ENCODE data around the gene SEMA6D.

SEMA6D gene

DNA sequence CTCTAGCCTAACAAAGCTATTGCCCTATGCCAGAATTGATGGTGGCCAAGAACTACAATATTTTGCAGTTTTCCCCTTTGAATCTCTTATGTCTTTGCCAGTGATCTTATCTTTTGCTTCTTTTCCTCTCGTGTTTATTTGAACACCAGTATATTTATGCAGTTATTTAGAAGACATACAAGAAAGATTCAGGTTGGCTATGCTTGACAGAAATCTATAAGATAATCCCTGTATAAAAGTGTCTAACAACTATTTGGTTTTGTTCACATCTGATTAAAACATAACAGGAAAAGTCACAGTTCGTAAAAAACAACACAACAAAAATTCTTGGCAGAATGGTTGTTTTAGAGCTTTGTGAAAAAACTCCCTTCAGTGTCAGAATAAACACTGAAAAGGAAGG is 63.7 kb downstream of the SEMA6D start:
- no peak for DNase-seq (ENCODE audit: low read depth in 2 of 2, low spot score in 1 of 2)

DNA sequence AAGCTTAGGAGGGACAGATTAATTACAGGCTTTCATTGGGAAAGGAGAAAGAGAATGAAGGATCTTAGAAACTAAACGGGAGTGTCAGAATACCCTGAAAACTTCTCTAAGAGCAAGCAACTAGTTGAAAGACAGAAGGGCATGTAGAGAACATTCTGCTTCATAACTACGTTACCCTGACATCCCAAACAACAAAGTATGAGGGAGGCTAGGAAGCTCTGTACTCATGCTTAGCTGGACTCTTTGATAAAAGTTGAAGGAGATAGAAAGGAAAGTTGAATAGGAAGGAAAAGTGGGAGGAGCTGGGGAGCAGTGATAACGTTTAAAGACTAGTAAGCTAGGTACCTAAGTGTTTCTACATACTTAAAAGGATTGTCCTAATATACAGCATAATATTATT is 64.2 kb downstream of the SEMA6D start:
- no peak for DNase-seq (ENCODE audit: low read depth in 2 of 2, low spot score in 1 of 2)

DNA sequence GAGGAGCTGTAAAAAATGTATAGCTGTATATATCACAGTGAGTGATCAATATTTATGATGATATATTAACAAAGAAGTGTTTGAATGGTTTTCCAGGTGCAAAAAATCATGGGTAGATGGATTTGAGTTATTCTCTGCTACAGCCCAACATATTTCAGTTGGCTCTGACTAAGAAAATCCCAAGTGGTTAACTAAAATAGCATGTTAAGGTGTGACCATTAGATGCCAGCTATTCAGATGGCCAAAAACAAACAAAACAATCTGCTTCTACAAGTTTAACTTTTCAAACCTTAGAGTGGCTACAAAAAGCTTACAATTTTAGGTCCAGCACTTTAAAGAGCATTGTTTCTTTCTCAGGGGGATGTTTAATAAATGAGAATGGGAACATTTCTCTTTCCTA is 67.5 kb downstream of the SEMA6D start:
- DNase-seq (ENCODE audit: low read depth in 2 of 2, low spot score in 1 of 2), result no peak

DNA sequence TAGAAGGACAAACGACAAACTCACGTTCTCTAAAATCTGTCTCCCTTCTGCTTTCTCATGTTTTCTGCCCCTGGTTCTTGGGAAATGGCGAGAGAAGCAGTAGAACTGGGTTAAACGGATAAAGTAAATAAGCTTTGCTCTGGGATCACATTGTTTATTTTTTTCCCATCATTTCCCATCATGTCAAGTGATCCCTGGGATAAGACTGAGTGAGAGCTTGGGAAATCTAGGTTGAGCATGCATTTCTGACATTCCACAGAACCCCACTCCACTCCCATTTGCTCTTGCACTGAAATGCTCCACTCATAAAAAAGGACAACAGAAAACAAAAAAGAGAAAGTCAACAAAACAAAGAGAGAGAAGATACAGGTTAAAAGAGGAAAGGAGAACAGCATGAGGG is 69.1 kb downstream of the SEMA6D start:
- no peak for DNase-seq (ENCODE audit: low read depth in 2 of 2, low spot score in 1 of 2)

DNA sequence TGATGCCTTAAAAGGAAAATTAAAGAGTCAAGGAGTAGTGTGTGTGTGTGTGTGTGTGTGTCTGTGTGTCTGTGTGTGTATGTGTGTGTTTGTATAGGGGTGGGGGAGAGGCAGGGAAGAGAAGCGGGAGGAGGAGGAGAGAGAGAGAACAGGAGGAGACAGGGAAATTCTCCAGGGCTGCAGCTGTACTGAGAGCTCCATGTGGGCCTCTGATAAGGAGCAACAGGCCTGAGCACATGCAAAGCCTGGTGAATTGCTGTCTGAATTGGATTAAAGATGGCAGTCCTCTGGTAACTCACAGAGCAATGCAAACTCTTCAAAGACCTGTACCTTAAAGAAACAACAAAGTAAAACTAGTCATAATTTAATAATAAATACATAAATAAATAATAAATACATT is 70.6 kb downstream of the SEMA6D start:
- no peak for DNase-seq (ENCODE audit: low read depth in 2 of 2, low spot score in 1 of 2)

DNA sequence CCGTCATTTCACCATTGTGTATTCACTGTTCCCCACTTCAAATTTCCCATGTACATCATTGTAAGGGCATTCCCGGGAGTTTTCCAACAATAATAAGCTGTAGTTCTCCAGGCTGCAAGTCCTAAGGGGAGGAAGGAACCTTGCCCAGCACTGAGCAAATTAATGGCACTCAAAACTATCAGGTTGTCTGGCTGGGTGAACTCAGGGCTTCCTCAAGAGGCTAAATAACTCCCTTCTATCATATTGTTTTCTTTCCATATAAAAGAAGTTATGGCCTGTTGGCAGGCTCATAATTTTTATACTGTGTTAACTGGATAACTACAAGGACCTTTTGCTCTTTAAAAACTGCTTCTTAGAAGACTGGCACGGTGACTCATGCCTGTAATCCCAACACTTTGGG is 71.4 kb downstream of the SEMA6D start:
- no peak for DNase-seq (ENCODE audit: low read depth in 2 of 2, low spot score in 1 of 2)

DNA sequence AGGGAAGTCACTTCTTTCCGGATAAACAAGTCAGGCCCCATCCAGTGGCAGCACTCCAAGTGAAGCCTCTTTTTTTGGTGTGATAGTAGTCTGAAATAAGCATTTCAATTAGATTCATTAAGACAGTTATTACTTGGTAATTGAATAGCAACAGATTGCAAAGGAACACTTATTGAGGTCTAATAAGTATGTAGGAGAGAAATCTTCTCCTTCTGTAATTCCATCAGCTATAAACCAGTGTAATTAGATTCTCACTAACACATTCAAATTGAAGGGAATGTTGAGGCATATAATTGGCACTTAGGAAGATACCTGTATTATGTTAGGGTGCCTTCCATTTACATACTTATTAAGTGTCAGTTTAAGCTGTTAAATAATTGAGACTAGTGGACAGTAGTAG is 73.9 kb downstream of the SEMA6D start:
- no peak for DNase-seq (ENCODE audit: low read depth in 2 of 2, low spot score in 1 of 2)

DNA sequence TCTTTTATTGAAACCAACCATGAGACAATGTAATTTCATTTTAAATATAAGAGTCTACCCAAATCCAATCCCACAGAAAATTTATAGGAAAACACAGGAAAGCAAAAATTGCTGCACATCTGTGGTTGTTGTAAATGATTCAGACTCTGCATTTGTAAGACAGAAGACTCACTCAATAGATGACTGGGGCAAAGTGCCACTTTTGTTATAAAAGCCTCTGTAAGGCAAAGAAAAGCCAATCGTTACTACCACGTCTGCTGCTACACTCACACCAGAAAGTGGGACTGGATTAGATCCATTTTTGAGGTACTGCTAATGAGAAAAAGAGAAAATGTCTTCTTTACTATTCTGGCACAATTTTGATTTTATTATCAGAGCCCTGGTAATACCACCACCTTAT is 74.9 kb downstream of the SEMA6D start:
- DNase-seq (ENCODE audit: low read depth in 2 of 2, low spot score in 1 of 2), result no peak

DNA sequence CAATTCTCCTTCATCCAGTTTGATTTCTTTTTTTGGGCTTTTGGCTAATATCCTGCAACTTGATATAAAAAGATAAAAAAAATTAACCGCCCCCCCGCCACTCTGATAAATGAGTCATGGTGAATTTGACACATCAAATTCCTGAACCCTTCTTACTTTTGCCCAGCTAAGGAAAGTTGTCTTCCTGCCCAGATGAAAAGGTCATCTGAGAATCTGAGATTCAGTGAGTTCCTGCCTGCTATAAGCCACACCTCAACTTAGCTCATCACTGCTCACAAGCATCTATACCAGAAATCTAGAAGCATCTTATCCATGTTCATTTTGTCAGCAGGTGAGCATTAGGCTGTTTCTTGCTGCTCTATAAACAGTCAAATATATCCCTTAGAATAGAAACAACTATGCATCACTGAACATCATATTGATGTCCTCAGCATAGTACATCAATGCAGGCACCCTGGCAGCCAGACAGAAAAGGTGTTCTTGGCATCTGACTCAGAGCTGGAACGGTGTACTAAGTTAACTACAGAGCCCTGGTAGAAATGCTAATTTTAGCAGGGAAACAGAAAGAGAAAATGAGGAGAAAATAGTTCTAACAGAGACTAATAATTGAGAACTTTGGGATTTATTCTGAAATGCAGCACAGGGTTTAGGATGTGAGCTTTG is 77.1 kb downstream of the SEMA6D start:
- no peak for DNase-seq (ENCODE audit: low read depth in 2 of 2, low spot score in 1 of 2)

DNA sequence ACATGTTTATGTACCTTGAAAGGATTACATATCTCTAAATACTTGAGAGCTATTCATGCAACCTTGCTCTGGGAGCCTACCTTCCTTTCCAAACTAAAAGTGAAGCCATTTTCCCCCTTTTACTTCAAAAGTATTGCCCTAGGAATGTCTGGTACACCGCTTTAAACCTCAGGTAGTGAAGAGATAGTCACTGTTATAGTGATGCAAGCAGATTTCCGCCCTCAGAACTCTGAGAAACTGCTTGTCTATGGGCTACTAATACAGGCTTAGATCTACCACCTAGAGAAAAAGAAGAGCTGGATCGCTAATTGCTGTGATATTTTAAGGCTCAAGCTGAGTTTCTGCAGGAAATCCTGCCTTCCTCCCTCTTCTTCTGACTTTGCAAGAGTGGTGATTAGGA is 78.6 kb downstream of the SEMA6D start:
- DNase-seq (ENCODE audit: low read depth in 2 of 2, low spot score in 1 of 2), result no peak

DNA sequence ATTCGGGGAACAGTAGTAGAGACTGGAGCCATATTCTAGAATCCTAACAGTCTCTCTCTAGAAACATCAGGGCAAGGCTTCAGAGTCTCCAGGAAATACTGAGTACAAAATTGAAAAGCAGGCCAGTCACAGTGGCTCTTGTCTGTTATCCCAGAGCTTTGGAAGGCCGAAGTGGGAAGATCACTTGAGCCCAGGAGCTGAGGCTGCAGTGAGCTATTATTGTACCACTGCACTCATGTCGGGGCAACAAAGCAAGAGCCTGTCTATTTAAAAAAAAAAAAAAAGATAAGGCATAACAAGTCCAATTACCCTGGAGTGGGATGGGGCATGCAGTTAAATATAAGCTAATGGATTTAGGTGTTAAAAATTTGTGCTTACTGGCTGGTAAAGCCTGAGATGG is 79.0 kb downstream of the SEMA6D start:
- DNase-seq (ENCODE audit: low read depth in 2 of 2, low spot score in 1 of 2), result no peak

DNA sequence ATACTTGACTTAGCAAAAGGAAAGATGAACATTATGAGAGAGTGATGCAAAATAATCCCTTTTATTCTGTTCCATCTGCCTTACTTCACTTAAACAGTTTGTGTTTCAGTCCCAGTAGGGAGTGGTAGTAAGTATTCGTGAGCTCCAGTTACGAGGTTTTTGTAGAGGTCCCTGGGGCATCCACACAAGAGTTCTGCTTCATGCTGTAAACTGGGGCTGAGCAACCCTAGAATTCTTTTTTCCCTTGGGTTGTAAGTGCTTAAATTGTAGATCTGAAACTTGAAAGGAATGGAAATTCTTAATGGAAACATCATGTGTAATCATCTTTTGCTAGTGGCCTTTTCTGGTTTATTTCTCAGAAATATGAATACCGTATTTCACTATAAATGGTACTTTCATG is 79.5 kb downstream of the SEMA6D start:
- no peak for DNase-seq (ENCODE audit: low read depth in 2 of 2, low spot score in 1 of 2)

DNA sequence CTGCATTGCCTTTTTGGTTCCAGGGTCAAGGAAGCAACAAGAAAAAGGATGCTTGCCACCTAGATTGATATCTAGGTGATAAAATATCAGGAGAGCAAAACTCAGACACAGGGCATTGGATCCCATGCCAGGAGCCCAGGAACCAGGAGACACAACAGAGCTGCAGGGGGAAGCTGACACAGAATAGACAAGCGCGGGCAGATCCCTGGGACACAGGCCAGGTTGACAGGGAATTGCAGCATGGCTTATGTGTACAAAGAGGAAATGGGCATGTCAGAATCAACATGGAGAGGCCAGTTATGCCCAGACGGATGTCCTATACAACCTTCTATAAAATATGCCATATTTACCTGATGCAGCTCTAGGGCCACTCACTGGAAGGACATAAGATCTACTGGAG is 84.2 kb downstream of the SEMA6D start:
- no peak for DNase-seq (ENCODE audit: low read depth in 2 of 2, low spot score in 1 of 2)

DNA sequence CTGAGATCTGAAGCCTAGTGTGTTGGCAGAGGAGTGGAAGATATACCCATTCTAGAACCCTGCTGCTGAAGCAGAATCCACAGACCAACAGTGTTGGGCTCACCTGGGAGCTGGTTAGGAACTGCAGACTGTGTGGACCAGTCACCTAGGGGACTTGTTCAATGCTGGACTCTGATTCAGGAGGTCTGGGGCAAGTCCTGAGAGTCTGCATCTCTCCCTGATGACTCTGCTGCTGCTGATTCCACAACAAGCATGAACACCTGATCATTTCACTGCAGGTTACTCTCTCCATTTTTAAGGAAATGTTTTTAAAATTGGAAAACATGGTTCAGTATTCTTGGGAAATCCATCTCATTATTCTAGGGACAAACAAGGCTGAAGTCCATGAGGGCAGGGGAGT is 84.9 kb downstream of the SEMA6D start:
- DNase-seq (ENCODE audit: low read depth in 2 of 2, low spot score in 1 of 2), result no peak

DNA sequence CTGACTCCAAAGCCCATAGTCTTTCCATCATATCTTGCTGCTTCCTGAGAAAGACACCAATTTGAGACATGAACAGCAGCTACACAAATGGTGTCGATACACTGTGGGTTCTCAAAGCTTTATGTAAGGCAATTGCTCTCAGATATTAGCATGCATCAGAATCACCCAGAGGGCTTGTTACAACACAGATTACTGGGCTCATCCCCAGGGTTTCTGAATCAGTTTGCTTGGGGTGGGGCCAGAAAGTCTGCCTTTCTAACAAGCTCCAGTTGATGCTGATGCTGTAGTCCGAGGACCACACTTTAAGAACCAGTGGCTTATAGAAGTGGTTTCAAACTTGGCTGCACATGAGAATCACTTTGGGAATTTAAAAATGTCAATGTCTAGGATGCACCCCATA is 86.5 kb downstream of the SEMA6D start:
- no peak for DNase-seq (ENCODE audit: low read depth in 2 of 2, low spot score in 1 of 2)

DNA sequence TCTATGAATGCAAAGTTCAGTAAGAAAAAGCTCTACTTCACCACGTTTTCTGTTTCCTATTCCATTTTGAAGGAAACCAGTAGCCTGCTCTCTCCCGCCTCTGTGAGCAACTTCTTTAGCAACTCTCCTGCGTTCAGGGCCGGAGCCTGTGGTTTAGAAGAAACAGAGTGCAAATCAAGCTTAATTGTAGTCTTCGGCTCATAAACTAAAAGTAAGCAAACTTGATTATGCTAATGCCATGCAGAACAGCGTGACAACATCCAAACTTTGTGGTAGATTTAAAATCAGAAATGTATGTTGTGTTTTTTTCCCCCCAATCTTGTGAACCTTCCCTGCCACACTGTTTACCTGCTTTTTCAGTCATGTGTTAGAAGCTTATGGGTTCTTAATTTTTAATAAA is 87.4 kb downstream of the SEMA6D start:
- no peak for DNase-seq (ENCODE audit: low read depth in 2 of 2, low spot score in 1 of 2)

DNA sequence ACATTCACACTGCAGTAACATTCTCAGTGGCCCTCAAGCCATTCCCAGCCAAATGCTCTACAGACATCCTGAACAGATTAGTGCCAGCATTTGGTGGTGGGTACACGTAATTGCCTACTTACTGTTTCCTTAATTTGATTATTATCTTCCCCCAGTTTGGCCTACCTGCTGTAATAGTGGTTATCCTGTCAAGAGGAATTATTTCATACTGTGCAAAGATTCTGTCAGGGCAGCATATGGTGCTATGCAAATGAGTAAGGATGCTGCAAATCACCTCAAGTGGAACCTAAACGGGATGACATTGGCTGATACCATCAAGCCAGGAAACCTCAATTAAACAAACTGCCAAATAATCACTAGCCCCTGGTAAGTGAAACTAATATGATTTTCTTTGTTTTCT is 88.7 kb downstream of the SEMA6D start:
- no peak for DNase-seq (ENCODE audit: low read depth in 2 of 2, low spot score in 1 of 2)

DNA sequence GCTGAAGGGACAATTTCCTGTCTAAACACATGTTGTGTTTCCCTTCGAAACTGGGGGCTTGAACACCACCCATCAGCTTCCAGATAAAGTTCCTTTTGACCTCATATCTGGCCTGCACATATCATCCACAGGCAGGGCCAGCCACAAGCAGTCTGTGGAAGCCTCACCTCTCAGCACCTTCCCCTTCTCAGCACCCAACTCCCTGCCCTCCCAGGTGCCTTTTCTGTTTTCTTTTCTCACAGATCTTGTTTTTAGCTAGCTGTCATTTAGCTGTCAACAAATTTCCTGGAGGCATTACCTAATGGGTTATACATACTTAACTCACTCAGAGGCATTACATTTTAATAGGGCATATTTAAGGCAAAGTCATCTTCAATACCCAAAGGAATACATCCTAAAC is 93.9 kb downstream of the SEMA6D start:
- DNase-seq (ENCODE audit: low read depth in 2 of 2, low spot score in 1 of 2), result no peak

DNA sequence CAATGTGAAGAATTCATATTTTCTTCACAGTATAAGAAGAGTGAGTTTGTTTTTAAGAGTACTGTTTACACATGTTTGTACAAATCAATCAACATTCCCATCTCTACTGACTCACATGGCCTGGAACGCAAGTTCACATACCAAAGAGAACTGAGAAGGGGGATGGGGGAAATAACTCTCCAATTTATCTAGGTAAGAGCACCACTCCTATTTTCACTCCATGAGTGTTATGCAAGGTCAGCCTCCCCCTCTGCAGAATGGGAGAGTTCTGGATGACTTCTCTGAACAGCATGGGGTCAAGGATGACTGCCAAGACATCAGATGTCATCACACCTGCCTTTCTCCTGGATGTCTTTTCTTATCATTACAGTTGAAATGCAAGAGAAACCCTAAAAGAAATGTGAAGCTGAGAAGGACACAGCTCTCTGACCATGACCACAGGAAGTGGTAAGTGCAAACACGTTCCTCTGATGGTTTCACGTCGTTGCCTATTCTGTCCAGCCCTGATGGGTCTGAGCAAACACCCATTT is 95.2 kb downstream of the SEMA6D start:
- DNase-seq (ENCODE audit: low read depth in 2 of 2, low spot score in 1 of 2), result no peak

DNA sequence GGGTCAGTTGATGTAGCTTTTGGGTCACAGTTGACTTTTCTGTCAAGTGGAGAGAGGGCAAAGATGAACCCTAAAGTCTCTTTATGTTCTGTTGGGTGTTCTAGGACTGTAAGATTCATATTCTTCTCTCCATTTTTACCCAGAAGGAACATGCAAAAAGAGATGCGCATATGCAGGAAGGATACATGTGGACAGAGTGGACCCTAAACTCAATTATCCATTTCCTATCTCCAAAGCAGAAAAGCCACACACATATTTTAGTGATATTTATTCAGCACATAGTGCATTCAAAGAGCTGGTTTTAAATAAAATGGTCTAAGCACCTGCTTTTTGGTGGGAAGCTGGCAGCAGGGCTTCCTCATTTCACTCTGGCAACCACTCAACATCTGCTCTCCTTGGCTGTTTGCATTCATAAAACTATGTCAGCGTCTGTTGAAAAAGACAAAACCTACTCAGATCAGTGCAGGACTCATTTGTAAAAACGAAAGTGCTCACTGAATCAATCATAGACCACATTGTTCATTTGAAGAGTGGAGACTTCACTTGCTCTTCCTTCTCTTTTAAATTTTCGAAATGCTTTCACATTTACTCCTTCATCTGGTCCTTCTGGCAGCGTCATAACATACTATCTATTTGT is 96.6 kb downstream of the SEMA6D start:
- no peak for DNase-seq (ENCODE audit: low read depth in 2 of 2, low spot score in 1 of 2)

DNA sequence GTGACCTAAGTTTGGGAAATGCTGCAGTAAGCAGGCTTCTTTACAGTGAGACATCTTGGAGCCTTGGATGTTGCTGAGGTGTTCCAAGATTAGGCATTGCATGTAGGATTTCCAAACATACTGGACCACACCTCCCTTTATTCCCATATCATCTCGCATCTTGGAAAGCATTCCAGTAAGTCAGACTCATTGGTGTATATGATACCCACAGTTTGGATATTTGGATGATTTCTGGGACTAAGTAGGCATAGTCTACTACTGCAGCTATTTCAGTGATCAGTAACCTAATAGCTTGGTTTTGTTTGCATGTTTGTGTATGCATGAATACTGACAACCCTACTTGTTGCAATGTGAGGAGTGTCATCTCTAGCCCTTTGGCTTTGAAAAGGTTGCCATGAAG is 97.3 kb downstream of the SEMA6D start:
- no peak for DNase-seq (ENCODE audit: low read depth in 2 of 2, low spot score in 1 of 2)

DNA sequence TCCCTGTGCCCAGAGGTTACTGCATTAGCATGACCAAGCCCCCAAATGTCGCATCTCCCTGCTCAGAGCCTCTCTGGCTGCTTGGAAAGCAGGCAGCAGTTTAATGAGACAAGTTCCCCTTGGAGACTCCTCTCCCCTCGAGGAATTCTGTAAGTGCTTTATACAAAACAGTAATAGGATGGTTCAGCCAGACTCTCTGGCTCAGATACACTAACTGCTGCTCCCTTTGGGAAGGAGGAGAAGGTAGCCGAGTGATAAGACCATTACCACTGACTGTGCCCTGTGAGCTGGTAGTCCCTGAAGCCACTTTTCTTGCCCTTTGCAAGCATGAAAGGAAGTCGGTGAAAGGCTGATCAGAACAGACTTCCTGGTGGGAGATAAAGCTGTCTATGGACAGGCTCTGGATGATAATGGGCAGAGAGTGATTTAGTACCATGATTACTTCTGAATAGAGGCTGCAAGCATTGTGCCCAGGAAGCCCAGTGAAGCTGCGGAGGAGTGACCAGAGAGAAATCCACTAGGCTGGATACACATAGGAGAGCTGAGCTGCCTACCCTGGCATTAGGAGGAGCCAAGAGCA is 100.8 kb downstream of the SEMA6D start:
- no peak for DNase-seq (ENCODE audit: low read depth in 2 of 2, low spot score in 1 of 2)

DNA sequence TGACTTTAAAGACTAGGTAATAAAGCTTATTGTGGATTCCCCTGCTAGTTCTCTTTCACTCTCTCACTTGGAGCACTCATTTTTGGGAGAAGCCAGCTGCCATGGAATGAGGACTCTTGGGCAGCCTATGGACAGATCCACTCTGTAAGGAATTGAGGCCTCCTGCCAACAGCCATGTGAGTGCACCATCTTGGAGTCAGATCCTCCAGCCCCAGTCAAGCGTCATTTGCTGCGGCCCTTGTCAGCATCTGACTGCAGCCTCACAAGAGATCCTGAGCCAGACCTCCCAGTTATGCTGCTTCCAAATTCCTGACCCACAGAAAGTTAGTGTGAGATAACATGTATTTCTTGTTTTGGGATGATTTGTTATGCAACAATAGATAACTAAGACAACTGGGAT is 101.9 kb downstream of the SEMA6D start:
- no peak for DNase-seq (ENCODE audit: low read depth in 2 of 2, low spot score in 1 of 2)
